Neutrophil (primary cell): ENCODE results near the gene KIF11.

Experiments used
- H3K27ac ChIP-seq: fragments of 200-600 bp; sonication (generic); 2 replicates; pipeline ENCODE4 v1.5.1; 2016; ENCODE audit warnings: mild to moderate bottlenecking, moderate library complexity
- H3K27me3 ChIP-seq: fragments of 200-600 bp; sonication (generic); 2 replicates; pipeline ENCODE4 v1.6.0; 2016; ENCODE audit warnings: mild to moderate bottlenecking
- H3K36me3 ChIP-seq: fragments of 200-600 bp; sonication (generic); 2 replicates; pipeline ENCODE4 v1.5.1; 2017
- H3K4me1 ChIP-seq, 2 experiments: fragments of 200-600 bp in 1 of 2; sonication (generic) in 1 of 2; 1 replicate in 1 of 2; 2 replicates in 1 of 2; pipeline versions ENCODE4 v1.5.1 to v1.6.1; 2013 to 2016; ENCODE audit warnings: low read depth in 1 of 2, low read length in 1 of 2, mild to moderate bottlenecking in 1 of 2, moderate library complexity in 1 of 2; ENCODE audit not compliant: control insufficient read depth in 1 of 2, insufficient read depth in 1 of 2
- H3K4me3 ChIP-seq, 2 experiments: fragments of 200-600 bp in 1 of 2; sonication (generic) in 1 of 2; 1 replicate in 1 of 2; 2 replicates in 1 of 2; pipeline ENCODE4 v1.5.1; 2013 to 2016; ENCODE audit warnings: low read depth in 1 of 2, low read length in 1 of 2, mild to moderate bottlenecking in 1 of 2, moderate library complexity in 1 of 2
- H3K9me3 ChIP-seq: fragments of 200-600 bp; sonication (generic); 2 replicates; pipeline ENCODE4 v1.5.1; 2016
- CTCF ChIP-seq: fragments of 200-600 bp; sonication (generic); IDR thresholded peaks from 2 replicates; pipeline ENCODE4 v1.5.1; 2016; ENCODE audit warnings: antibody characterized with exemption

KIF11 gene

GRCh38 chr10:92691591-92692079 lies 98.7 kb downstream of the KIF11 start:
- H3K4me1 ChIP-seq, result peaks cover 55 to 57% of the 10 kb centered on the region in 2 experiments
- no peak for TF ChIP-seq CTCF
- peak overlapping the region; percentile 95 for H3K27ac ChIP-seq
- H3K4me3 ChIP-seq, result peak overlapping the region; percentile 85 to 100
- no peaks in the 10 kb centered on the region for H3K9me3 ChIP-seq
- H3K27me3 ChIP-seq, result no peaks in the 10 kb centered on the region
- H3K36me3 ChIP-seq, result peaks cover 40% of the 10 kb centered on the region

GRCh38 chr10:92692080-92692671 lies 99.2 kb downstream of the KIF11 start:
- peak overlapping the region; percentile 95 for H3K27ac ChIP-seq
- H3K4me1 ChIP-seq, result peaks cover 55 to 57% of the 10 kb centered on the region in 2 experiments
- TF ChIP-seq CTCF, result no peak
- H3K9me3 ChIP-seq, result no peaks in the 10 kb centered on the region
- peaks cover 40% of the 10 kb centered on the region for H3K36me3 ChIP-seq
- peak overlapping the region; percentile 85 to 100 for H3K4me3 ChIP-seq
- no peaks in the 10 kb centered on the region for H3K27me3 ChIP-seq

GRCh38 chr10:92692697-92693533 lies 100.0 kb downstream of the KIF11 start:
- peak overlapping the region; percentile 95 for H3K27ac ChIP-seq
- H3K4me1 ChIP-seq, result peaks cover 55% of the 10 kb centered on the region in 2 experiments
- H3K4me3 ChIP-seq, result peak overlapping the region; percentile 85 to 100
- H3K27me3 ChIP-seq, result no peaks in the 10 kb centered on the region
- H3K9me3 ChIP-seq, result no peaks in the 10 kb centered on the region
- TF ChIP-seq CTCF, result no peak
- peaks cover 40% of the 10 kb centered on the region for H3K36me3 ChIP-seq

GRCh38 chr10:92693534-92693893 lies 100.6 kb downstream of the KIF11 start:
- Histone ChIP-seq H3K36me3 (peaks cover 40% of the 10 kb centered on the region), H3K27me3 (peaks cover 1% of the 10 kb centered on the region), H3K4me1 (peaks cover 50 to 55% of the 10 kb centered on the region in 2 experiments), H3K27ac (no peak overlapping the region), H3K9me3 (no peaks in the 10 kb centered on the region), H3K4me3 (peak overlapping the region in 1 of 2 experiments; percentile 100)
- no peak for TF ChIP-seq CTCF

- no peak for TF ChIP-seq CTCF
- no peaks in the 10 kb centered on the region for H3K9me3 ChIP-seq
- H3K27me3 ChIP-seq, result peaks cover 21% of the 10 kb centered on the region
- no peak overlapping the region for H3K27ac ChIP-seq
- peaks cover 40% of the 10 kb centered on the region for H3K36me3 ChIP-seq
- peaks cover 50 to 58% of the 10 kb centered on the region in 2 experiments for H3K4me1 ChIP-seq
- H3K4me3 ChIP-seq, result no peak overlapping the region
Measured at GRCh38 chr10:92695679-92696605, 103.0 kb downstream of the KIF11 start.
